Measurements from ENCODE around the gene DCUN1D1.

Gene DCUN1D1

GRCh38 chr3:182913889-182914288, 66.4 kb downstream of the DCUN1D1 start:
- DNase-seq (ENCODE audit: low read depth): no peak
- H3K4me3 ChIP-seq (ENCODE audit: control insufficient read depth, low read depth, low read length): no peak overlapping the region
- no peak for TF ChIP-seq CTCF (conservative IDR thresholded peaks at IDR 0.05; ENCODE audit: control insufficient read depth, insufficient read depth, low read depth, low read length)

- no peak for DNase-seq (ENCODE audit: low read depth)
- TF ChIP-seq CTCF (conservative IDR thresholded peaks at IDR 0.05; ENCODE audit: control insufficient read depth, insufficient read depth, low read depth, low read length): no peak
Observed at GRCh38 chr3:182912474-182912873, 67.9 kb downstream of the DCUN1D1 start.

GRCh38 chr3:182911782-182912111, 68.6 kb downstream of the DCUN1D1 start:
- TF ChIP-seq CTCF (conservative IDR thresholded peaks at IDR 0.05; ENCODE audit: control insufficient read depth, insufficient read depth, low read depth, low read length): no peak
- no peak overlapping the region for H3K4me3 ChIP-seq (ENCODE audit: control insufficient read depth, low read depth, low read length)
- DNase-seq (ENCODE audit: low read depth): no peak

More at GRCh38 chr3:182912474-182912873, 67.9 kb downstream of the DCUN1D1 start:
- H3K4me3 ChIP-seq (ENCODE audit: control insufficient read depth, low read depth, low read length): no peak overlapping the region

GRCh38 chr3:182910936-182911781, 69.2 kb downstream of the DCUN1D1 start:
- no peak overlapping the region for H3K4me3 ChIP-seq (ENCODE audit: control insufficient read depth, low read depth, low read length)
- no peak for DNase-seq (ENCODE audit: low read depth)
- TF ChIP-seq CTCF (conservative IDR thresholded peaks at IDR 0.05; ENCODE audit: control insufficient read depth, insufficient read depth, low read depth, low read length): no peak

- DNase-seq (ENCODE audit: low read depth): peak; percentile 34
- TF ChIP-seq CTCF (conservative IDR thresholded peaks at IDR 0.05; ENCODE audit: control insufficient read depth, insufficient read depth, low read depth, low read length): peak; percentile 54
- H3K4me3 ChIP-seq (ENCODE audit: control insufficient read depth, low read depth, low read length): no peak overlapping the region
Observed at GRCh38 chr3:182909318-182910040, 70.9 kb downstream of the DCUN1D1 start.

GRCh38 chr3:182908471-182908870, 71.9 kb downstream of the DCUN1D1 start:
- TF ChIP-seq CTCF (conservative IDR thresholded peaks at IDR 0.05; ENCODE audit: control insufficient read depth, insufficient read depth, low read depth, low read length): no peak
- no peak overlapping the region for H3K4me3 ChIP-seq (ENCODE audit: control insufficient read depth, low read depth, low read length)
- DNase-seq (ENCODE audit: low read depth): no peak

Data from fibroblast of mammary gland (primary cell).